Panc1 (cell line): ENCODE measurements around the gene HTT. TPM values are rescaled to one million over a fixed set of nuclear protein-coding genes. Genes with fewer than 3 reads are reported as not detected.

ENCODE experiments used
- ATAC-seq: fragments of 200-7000 bp; cut with Tn5 transposase; 2 replicates; pipeline ENCODE4 v1.9.1; 2020; ENCODE audit warnings: mild to moderate bottlenecking, moderate library complexity
- BruUV-seq: library from RNA; stranded (reverse); fragments of 400-500 nt; replicated peaks from 2 replicates; lab custom pipeline; 2021; lab: Mats Ljungman, UMichigan
- CTCF ChIA-PET: fragments of 300-600 bp; sonication (Branson Sonifier 250); formaldehyde crosslinking; loops from one replicate; lab custom pipeline; 2022; ENCODE audit warnings: antibody characterized with exemption; lab: Charles Lee
- POLR2A ChIA-PET: fragments of 300-600 bp; sonication (Branson Sonifier 250); formaldehyde crosslinking; loops from one replicate; lab custom pipeline; 2022; ENCODE audit warnings: antibody characterized with exemption; lab: Charles Lee
- DNase-seq: peaks from one replicate; pipeline ENCODE4 v3.0.0-alpha.2; 2010; ENCODE audit warnings: low read depth, low spot score
- H3K27ac ChIP-seq: 2 replicates; pipeline ENCODE4 v1.5.1; 2011; ENCODE audit warnings: mild to moderate bottlenecking, low read length, inconsistent platforms
- H3K27me3 ChIP-seq: fragments of 200-500 bp; sonication (Bioruptor generic); 2 replicates; pipeline ENCODE4 v1.6.0; 2014; ENCODE audit warnings: low read length, inconsistent platforms; ENCODE audit not compliant: control insufficient read depth, insufficient read depth
- H3K36me3 ChIP-seq: fragments of 200-500 bp; sonication (Bioruptor generic); 2 replicates; pipeline ENCODE4 v1.5.1; 2014; ENCODE audit warnings: inconsistent platforms, mild to moderate bottlenecking, low read length, moderate library complexity; ENCODE audit not compliant: control insufficient read depth, insufficient read depth
- H3K4me1 ChIP-seq: 2 replicates; pipeline ENCODE4 v1.5.1; 2011; ENCODE audit warnings: inconsistent platforms, mild to moderate bottlenecking, low read length, moderate library complexity; ENCODE audit not compliant: control insufficient read depth, insufficient read depth
- H3K4me3 ChIP-seq, 2 experiments: 2 replicates each; pipeline ENCODE4 v1.5.1; 2011 to 2012; ENCODE audit warnings: low read depth in 2 of 2, low read length in 2 of 2, mild to moderate bottlenecking in 2 of 2, inconsistent platforms in 1 of 2, moderate library complexity in 1 of 2
- H3K9me3 ChIP-seq: fragments of 200-500 bp; sonication (Bioruptor generic); 2 replicates; pipeline ENCODE4 v1.5.1; 2014; ENCODE audit warnings: low read depth, mild to moderate bottlenecking, inconsistent platforms, low read length, moderate library complexity; ENCODE audit not compliant: control insufficient read depth, insufficient read depth
- POLR2AphosphoS5 ChIP-seq: IDR thresholded peaks from 2 replicates; pipeline ENCODE4 v1.6.1; 2012; ENCODE audit warnings: mild to moderate bottlenecking, low read depth, low read length, moderate library complexity
- SIN3A ChIP-seq: IDR thresholded peaks from 2 replicates; pipeline ENCODE4 v1.6.1; 2012; ENCODE audit warnings: low read depth, mild to moderate bottlenecking, low read length, moderate library complexity, borderline replicate concordance; ENCODE audit not compliant: insufficient read depth
- TCF7L2 ChIP-seq: IDR thresholded peaks from 2 replicates; pipeline ENCODE4 v1.6.1; 2011; ENCODE audit warnings: mild to moderate bottlenecking, low read depth, low read length, inconsistent platforms
- in situ Hi-C: cut with HindIII; loops from 2 replicates; pipeline ENCODE4 v1.10.0; 2016; ENCODE audit warnings: low sequenced_read_pairs, low pct_unique_long_range_greater_than_20kb
- intact Hi-C: fragments of 100-400 bp; cut with micrococcal nuclease; formaldehyde crosslinking; loops from one replicate; pipeline ENCODE4 v1.10.0; 2022; ENCODE audit not compliant: unreplicated experiment
- total RNA-seq: library from RNA; stranded (reverse); gene quantifications from one replicate; pipeline ENCODE4 v1.2.1, GENCODE V29; 2021; ENCODE audit not compliant: unreplicated experiment
- TF ChIP-seq, protein P1 (sequence below): fragments of 450-650 bp; IDR thresholded peaks from 2 replicates; pipeline ENCODE4 v1.5.1; 2017; ENCODE audit warnings: mild to moderate bottlenecking
- TF ChIP-seq, protein P2 (sequence below), 2 experiments: IDR thresholded peaks; 2 replicates each; pipeline ENCODE4 v1.6.1; 2011 to 2012; ENCODE audit warnings: low read depth in 2 of 2, control low read depth in 1 of 2, low read length in 1 of 2, mild to moderate bottlenecking in 1 of 2, moderate library complexity in 1 of 2; ENCODE audit not compliant: insufficient read depth in 1 of 2

The HTT gene
- total RNA-seq, 1 experiment from 2014 or later: 24.7 TPM

DNA sequence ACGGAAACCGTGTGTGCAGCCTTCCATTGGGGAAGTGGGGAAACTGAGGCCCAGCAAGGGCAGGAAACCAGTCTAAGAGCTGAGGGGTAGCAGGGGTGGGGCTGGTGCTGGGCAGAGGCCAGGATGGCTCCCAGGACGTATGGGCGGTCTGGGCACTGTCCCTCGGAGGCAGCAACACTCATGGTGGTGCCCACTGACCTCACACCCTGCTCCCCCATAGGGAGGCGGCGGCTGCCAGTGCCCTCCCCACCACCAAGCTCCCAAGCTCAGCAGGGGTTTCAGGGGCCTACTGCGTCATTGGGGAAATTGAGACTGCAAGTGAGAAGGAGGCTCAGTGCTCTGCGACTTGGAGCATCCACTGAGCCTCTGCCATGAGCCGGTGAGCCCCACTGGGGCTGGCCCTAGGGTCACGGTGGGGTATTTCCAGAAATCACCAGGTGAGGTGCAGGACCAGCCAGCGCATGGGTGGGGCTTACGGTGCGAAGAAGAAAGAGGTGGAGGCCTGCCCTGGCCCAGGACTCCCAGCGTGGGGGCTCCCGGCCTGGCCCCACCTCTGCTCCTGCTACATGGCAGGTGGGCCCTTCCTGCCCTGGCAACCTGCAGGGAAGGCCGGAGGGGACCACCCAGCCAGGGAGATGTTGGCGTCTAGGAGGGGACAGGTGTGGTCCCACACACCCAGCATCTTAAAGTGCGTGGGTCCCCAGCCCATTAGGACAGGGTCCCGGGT lies 175.4 kb downstream of the HTT start:
- DNase-seq (no peak), ATAC-seq (no peak)
- H3K27me3 ChIP-seq: no peaks in the 10 kb centered on the region
- POLR2A ChIA-PET: no interaction called here
- H3K4me1 ChIP-seq: no peaks in the 10 kb centered on the region
- no TSS peak for BruUV-seq
- H3K4me3 ChIP-seq: no peak overlapping the region
- TF ChIP-seq, protein P1, sequence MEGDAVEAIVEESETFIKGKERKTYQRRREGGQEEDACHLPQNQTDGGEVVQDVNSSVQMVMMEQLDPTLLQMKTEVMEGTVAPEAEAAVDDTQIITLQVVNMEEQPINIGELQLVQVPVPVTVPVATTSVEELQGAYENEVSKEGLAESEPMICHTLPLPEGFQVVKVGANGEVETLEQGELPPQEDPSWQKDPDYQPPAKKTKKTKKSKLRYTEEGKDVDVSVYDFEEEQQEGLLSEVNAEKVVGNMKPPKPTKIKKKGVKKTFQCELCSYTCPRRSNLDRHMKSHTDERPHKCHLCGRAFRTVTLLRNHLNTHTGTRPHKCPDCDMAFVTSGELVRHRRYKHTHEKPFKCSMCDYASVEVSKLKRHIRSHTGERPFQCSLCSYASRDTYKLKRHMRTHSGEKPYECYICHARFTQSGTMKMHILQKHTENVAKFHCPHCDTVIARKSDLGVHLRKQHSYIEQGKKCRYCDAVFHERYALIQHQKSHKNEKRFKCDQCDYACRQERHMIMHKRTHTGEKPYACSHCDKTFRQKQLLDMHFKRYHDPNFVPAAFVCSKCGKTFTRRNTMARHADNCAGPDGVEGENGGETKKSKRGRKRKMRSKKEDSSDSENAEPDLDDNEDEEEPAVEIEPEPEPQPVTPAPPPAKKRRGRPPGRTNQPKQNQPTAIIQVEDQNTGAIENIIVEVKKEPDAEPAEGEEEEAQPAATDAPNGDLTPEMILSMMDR: no peak
- TF ChIP-seq, protein P2, sequence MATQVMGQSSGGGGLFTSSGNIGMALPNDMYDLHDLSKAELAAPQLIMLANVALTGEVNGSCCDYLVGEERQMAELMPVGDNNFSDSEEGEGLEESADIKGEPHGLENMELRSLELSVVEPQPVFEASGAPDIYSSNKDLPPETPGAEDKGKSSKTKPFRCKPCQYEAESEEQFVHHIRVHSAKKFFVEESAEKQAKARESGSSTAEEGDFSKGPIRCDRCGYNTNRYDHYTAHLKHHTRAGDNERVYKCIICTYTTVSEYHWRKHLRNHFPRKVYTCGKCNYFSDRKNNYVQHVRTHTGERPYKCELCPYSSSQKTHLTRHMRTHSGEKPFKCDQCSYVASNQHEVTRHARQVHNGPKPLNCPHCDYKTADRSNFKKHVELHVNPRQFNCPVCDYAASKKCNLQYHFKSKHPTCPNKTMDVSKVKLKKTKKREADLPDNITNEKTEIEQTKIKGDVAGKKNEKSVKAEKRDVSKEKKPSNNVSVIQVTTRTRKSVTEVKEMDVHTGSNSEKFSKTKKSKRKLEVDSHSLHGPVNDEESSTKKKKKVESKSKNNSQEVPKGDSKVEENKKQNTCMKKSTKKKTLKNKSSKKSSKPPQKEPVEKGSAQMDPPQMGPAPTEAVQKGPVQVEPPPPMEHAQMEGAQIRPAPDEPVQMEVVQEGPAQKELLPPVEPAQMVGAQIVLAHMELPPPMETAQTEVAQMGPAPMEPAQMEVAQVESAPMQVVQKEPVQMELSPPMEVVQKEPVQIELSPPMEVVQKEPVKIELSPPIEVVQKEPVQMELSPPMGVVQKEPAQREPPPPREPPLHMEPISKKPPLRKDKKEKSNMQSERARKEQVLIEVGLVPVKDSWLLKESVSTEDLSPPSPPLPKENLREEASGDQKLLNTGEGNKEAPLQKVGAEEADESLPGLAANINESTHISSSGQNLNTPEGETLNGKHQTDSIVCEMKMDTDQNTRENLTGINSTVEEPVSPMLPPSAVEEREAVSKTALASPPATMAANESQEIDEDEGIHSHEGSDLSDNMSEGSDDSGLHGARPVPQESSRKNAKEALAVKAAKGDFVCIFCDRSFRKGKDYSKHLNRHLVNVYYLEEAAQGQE (IDR thresholded peaks at IDR 0.05; ENCODE audit: insufficient read depth in 1 of 2, low read depth in 2 of 2, low read length in 1 of 2): no peak
- no peak for TF ChIP-seq TCF7L2
- TF ChIP-seq SIN3A: no peak
- no peak for TF ChIP-seq POLR2AphosphoS5
- intact Hi-C loops (no loop called here), in situ Hi-C loops (no loop called here)
- H3K27ac ChIP-seq: no peak overlapping the region
- CTCF ChIA-PET: no interaction called here
- H3K36me3 ChIP-seq: no peaks in the 10 kb centered on the region
- no peaks in the 10 kb centered on the region for H3K9me3 ChIP-seq

DNA sequence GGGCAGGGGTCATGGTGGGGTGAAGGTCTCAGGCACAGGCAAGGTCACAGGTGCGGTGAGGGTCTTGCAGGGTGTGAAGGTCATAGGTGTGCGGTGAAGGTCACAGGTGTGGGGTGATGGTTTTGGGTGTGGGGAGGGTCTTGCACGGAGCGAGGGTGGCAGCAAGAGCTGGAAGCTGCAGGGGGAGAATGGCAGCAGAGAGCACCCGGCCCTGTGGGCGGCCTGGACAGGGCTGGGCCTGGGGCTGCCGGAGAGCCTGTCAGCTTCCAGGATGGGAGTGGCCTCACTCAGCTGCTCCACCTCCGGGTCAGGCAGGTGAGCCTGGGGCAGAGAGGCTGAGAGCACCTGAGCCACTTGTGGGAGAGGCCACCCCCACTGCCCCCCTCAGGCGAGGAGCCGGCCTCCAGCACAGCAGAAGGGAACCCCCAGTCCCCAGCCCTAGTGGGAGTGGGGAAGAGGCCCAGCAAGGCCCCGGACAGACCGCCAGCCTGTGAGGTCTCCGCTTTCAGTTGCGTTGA lies 176.0 kb downstream of the HTT start:
- Histone ChIP-seq H3K4me3 (no peak overlapping the region), H3K4me1 (no peaks in the 10 kb centered on the region), H3K27ac (no peak overlapping the region), H3K9me3 (no peaks in the 10 kb centered on the region), H3K27me3 (no peaks in the 10 kb centered on the region), H3K36me3 (no peaks in the 10 kb centered on the region)
- ChIA-PET CTCF (no interaction called here), POLR2A (no interaction called here)
- intact Hi-C loops (no loop called here), in situ Hi-C loops (no loop called here)
- no peak for ATAC-seq
- no peak for DNase-seq
- no TSS peak for BruUV-seq
- TF ChIP-seq, protein P1: no peak
- TF ChIP-seq, protein P2 (IDR thresholded peaks at IDR 0.05; ENCODE audit: insufficient read depth in 1 of 2, low read depth in 2 of 2, low read length in 1 of 2): no peak
- TF ChIP-seq SIN3A (no peak), POLR2AphosphoS5 (no peak), TCF7L2 (no peak)
